ENCODE data around the gene EBNA1BP2.
"Not testable (repeated sequence)": the region's sequence is repeated elsewhere in the genome, so short reads cannot be mapped to it uniquely, and the experiment has no call there.

EBNA1BP2 gene

DNA sequence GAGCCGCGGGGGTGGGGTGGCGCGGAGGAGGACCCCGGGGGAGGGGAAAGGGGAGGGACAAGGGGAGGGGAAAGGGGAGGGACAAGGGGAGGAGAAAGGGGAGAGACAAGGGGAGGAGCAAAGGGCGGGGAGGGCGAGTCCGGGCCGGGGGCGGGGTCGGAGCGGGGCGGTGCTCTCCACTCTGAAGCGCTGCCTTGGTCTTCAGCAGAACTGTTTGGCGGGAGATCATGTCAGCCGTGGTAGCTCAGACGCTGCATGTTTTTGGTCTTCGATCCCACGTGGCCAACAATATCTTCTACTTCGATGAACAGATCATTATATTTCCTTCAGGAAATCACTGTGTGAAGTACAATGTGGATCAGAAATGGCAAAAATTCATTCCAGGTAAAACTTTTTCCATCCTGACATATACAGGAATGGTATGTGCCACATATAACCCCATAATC is 460 bp upstream of the EBNA1BP2 start:
- DNase-seq (ENCODE audit: low read depth), result peak; percentile 60

DNA sequence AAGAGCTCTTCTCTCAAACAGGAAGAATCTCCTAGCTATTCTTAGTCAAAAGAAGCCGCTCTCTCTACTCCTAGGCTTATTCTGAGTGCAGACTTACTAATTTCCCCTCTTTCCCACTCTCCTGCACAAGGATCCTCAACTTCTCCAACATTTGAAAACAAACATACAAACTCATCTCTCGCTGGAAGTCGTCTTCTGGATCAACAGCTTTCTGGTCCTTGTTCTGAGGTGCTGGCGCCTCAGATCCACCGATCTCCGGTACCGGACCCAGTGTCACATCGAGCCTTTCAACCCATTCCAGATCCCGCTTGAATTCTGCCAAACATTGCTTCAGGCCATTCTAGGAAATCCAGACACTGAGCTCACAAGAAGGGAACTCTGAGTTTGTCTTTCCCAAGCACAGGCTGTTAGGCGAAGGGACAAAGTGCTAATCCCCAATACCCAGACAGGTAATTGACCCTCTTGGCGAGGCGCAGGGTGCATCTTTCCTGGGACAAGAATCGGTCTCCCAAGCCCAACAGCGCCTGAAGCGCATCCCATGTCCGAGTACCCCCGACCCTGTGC is 696 bp downstream of the EBNA1BP2 start:
- no peak for DNase-seq (ENCODE audit: low read depth)

DNA sequence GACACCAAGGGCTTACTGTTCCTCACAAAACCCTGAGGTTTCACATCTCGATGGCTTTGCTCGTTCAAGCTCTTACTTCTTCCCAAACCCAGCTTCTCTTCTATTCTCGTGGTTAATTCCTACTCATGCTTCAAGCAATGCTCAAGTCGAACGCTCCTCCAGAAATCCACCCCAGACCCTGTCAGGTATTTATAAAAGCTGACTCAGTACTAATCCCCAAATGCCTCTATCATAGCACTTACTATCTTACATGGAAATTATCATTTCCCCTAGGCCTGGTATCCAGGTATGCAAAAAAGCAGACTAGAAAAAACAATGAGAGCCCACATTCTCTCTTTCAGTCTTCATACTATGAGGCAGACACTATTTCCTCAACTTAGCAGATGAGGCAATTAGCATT is 6.3 kb downstream of the EBNA1BP2 start:
- DNase-seq (ENCODE audit: low read depth), result no peak

DNA sequence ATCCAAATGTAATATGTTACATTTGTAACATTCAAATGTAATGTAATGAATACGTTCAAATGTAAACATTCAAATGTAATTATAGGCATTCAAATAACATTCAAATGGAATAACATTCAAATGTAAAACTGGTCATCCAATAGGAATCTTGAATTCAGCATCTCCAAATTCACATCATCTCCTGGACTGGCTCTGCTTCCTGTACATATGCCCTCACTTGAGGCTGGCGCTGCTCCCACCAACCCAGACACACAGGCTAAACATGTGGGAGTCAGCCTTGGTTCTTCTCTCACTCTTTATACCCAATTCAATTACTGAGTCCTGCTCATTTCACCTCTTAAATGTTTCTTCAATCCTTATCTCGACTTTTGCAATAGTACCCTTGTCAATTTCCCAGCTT is 6.9 kb downstream of the EBNA1BP2 start:
- DNase-seq (ENCODE audit: low read depth), result no peak

DNA sequence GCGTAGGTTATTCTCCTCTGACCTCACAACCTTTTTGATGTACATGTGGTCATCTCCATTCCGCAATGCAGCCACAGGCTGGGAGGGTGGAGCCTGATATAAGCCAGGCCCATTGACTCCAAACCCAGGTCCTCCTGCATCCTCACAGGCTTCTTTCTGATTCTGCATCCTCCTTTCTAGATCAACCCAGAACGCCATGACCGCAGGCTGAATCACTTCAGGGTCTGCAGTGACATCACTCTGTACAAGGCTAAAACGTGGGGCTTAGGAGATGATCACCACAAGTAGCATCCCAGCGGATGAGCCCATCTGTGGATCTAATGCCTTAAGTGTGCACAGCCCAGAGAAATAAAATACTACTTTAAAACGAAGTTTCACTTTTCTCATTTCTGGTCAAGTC is 16.1 kb downstream of the EBNA1BP2 start:
- no peak for DNase-seq (ENCODE audit: low read depth)

DNA sequence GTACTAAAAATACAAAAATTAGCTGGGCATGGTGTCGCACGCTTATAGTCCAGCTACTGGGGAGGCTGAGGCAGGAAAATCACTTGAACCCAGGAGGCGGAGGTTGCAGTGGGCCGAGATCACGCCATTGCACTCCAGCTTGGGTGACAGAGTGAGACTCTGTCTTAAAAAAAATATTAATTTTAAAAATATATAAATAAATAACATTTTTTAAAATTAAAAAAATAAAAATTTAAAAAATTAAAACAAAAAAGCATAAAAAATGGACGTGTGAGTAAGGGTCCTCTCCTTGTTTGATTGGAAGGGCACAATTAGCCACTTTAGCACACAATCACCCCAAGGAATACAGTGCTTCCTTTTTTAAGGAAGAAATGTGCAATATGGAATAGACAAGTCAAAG is 18.6 kb downstream of the EBNA1BP2 start:
- DNase-seq (ENCODE audit: low read depth), result no peak

DNA sequence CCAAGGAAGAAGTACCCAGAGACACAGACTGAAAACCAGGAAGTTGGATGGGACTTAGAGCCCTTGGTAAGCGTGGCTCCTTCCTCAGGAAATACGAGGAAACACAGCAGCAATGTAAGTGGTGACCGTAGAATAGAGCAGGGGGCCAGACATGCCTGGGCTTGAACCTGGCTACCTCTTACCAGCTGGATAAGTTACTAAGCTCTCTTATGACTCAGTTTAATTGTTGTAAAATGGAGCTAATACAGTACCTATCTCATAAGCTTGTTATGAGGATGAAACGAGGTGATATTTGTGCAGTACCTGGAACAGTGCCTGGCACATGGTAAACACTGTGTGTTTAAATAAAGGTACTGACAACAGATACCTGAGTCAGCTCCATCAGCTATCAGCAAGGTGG is 19.2 kb downstream of the EBNA1BP2 start:
- DNase-seq (ENCODE audit: low read depth), result no peak

DNA sequence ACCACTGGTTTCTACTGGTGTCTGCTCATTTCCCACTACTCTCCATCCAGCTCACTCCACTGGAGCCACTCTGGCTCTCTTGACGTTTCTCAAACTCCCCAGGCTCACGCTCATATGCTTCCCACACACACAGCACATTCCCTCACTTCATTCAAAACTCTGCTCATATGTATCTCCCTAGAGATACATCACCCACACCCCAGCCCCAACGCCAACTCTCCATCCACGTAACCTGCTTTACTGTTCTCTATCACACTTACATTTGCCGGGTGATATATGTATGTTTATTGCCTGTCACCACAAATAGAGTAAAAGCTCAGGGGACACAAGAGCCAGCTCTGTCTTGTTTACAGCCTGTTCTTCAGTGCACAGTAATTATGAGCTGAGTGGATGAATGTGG is 22.2 kb downstream of the EBNA1BP2 start:
- no peak for DNase-seq (ENCODE audit: low read depth)

DNA sequence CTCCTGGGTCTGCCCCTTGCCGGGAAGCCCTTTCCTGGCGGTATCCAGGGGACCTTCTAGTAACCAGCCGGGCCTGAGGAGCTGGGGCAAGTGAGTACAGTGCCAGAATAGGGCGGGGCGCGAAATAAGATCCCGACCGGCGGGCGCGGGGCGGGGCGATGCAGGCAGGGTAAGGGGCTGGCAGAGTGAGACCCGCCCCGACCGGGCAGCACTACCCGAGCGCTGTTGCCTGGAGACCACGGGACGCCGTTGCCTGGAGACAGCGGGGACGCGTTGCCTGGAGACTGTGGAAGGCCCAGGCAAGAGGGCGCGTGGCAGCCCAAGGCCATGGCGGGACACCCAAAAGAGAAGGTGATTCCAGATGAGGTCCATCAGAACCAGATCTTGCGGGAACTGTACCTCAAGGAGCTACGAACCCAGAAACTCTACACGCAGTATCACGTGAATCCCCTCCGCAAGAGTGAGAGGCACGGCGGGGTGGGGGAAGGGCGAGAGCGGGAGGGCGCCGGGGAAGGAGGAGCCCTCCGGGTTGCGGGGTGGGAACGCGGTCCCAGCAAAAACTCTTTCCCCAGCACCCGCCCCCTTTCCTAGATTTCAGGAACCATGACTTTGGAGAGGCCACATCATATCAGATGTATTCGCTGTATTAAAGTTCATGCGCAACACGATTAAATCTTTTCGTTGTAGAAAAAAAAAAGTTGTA is 24.3 kb downstream of the EBNA1BP2 start:
- DNase-seq (ENCODE audit: low read depth), result peak; percentile 67

DNA sequence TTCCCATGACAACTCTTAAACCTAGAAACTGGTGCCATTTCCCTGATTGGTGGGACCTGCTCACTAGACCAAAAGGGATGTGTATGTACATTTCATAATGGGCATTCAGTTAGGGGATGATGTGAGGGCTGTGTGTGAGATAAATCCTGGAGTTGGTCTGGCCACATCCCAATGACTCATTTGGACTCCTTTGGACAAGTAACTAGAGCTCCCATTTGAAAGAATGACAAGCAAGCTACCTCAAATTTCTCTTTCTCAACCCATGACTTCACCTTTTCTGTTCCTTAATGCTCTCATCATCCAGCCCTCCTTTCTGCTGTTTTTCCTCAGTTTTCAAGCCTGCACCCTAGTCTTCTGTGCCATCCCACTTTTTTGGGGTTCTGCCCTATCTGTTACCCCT is 27.9 kb downstream of the EBNA1BP2 start:
- DNase-seq (ENCODE audit: low read depth), result peak; percentile 54

DNA sequence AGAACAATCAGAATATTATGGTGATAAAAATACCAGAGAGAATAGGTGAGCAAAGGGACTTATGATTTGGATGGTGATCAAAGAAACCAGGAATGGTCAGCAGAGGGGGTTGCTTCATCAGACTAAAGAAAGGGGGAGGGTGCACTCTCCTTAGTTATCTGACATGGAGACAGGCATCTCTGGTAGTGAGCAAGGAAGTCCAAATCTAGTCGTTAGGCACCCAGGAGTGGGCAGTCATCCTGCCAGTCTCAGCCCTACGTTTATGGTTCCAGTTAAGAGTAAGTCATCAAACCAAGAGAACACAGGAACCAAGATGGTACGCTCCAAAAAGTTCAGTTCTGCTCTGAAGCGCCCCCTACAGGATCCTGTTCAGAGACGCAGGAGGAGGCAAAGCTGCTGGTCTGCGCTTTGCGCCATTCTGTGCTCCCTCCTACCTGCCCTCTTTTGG is 28.6 kb downstream of the EBNA1BP2 start:
- DNase-seq (ENCODE audit: low read depth), result peak; percentile 62

DNA sequence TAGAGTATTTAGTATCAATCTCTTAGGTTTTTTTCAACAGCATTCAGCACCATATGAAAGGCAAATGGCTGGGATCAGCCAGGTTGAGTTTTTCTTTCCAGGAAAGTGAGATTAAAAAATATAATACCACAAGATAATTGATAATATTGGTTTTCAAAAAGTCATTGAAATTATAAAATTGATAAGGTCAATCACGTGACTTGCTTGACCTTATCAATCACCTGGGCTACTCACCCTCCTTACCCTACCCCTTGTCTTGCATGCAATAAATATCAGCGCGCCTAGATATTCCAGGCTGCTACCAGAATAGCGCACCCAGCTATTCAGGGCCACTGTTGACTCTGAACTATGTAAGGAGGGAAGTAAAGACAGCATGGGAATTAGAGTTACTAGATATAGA is 31.5 kb downstream of the EBNA1BP2 start:
- DNase-seq (ENCODE audit: low read depth), result no peak

DNA sequence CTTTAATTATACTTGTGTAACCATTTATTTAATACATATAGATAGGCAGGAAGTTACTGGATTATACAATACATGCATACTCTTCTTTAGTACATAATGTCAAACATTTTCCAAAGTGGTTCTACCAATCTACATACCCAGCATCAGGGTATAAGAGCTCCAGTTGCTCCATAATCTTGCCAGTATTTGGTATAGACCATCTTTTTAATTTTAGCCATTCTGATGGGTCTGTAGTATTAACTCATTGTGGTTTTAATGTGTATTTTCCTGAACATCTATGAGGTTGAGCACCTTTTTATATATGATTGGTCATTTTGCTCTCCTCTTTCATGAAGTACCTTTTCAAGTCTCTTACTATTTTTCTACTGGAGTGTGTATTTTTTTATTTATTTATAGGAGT is 32.1 kb downstream of the EBNA1BP2 start:
- no peak for DNase-seq (ENCODE audit: low read depth)

DNA sequence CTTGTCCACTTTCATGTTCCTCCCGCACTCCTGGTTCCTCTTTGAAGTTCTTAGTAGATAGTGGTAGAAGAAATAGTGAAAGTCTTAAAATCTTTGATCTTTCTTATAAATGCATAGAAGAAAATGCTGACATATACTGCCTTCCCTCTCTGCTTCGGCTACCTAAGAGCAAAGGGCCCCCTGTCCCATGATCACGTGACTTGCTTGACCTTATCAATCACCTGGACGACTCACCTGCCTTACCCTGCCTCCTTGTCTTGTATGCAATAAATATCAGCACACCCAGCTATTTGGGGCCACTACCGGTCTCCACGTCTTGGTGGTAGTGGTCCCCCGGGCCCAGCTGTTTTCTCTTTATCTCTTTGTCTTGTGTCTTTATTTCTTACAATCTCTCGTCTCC is 32.8 kb downstream of the EBNA1BP2 start:
- not testable (repeated sequence) for DNase-seq (ENCODE audit: low read depth)

DNA sequence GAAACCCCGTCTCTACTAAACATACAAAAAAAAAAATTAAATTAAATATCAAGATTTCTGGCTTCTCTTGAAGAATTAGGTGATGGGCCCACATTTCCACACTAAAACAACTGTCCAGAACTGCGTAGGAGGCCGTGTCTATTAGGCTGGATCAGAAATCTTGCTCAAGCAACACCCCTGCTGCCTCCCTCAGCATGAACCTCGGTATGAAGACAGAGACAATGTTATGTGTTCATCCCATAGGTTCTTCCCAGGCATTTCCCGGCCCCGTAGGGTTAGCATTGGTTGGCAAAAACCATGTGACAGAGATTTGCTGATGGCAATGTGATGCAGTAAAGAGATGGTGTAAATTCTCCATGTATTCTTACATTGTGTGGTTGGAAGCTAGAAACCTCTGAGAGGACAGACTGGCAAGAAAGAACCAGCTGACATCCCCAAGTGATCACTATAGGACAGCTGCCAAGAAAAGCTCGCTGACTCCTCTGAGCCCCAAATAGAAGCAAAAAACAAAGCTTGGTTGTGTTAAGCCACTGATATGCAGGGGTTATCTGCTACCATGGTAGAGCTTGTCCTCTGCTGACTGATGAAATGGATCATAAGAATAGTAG is 34.5 kb downstream of the EBNA1BP2 start:
- DNase-seq (ENCODE audit: low read depth), result no peak

DNA sequence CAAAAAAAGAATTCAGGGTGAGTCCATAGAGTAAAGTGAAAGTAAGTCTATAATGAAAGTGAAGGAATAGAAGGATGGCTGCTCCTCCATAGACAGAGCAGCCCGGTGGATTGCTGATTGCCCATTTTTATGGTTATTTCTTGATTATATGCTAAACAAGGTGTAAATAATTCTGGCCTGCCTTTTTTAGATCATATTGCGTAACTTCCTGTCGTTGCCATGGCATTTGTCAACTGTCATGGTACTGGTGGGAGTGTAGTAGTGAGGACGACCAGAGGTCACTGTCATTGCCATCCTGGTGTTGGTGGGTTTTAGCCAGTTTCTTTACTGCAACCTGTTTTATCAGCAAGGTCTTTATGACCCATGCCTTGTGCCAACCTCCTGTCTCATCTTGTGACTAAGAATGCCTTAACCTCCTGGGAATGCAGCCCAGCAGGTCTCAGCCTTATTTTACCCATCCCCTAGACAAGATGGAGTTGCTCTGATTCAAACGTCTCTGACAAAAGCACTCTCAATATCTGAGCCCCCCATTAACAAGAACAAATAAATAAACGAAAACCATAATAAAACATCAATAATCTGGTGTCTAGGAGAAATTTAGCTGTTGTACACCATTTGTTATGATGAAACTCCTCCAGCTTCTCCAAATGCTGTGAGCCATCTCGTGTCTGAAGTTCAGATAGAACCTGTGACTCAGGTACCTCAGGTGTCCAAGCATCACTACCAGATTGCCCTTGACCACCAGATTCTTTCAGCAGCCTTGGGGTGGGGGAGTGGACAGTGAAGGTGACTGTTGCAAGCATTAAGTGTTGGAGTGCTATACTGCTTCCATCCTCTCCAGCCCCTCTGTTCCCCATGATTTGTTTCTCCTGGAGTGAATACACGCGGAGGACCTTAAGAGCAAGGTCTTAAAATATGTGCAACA is 36.0 kb downstream of the EBNA1BP2 start:
- DNase-seq (ENCODE audit: low read depth), result no peak

DNA sequence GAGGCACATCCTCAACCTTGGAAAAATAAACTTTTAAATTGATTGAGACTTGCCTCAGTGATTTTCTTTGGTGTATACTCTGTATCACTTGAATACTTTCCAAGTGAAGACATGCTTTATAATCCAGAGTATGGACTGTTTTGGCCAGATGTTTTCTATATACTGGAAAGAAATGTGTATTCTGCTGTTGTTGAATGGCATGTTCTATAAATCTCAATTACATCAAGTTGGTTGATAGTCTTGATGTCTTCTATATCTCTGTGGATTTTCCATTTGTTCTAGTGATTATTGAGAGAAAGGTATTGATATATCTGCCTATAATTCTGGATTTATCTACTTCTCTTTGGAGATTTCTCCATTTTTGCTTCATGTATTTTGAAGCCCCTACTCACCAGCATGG is 37.5 kb downstream of the EBNA1BP2 start:
- DNase-seq (ENCODE audit: low read depth), result no peak

DNA sequence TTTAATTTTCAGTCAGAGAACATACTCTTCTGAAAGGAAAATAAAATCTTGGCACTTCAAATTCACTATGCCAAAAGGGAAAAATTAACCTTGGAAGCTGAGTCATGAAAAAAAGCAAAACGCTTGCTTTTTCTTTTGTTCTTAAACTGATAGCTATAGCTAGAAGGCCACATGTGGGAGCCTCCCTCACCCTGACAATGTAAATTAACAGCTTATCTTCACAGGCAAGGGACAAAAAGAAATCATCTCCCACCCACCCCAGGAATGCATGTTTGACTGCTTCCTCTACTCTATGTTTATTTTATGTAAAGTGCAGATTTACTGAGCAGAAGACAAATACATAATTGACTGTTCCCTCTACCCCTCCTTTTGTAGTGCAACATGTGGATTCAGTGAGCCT is 38.0 kb downstream of the EBNA1BP2 start:
- no peak for DNase-seq (ENCODE audit: low read depth)

DNA sequence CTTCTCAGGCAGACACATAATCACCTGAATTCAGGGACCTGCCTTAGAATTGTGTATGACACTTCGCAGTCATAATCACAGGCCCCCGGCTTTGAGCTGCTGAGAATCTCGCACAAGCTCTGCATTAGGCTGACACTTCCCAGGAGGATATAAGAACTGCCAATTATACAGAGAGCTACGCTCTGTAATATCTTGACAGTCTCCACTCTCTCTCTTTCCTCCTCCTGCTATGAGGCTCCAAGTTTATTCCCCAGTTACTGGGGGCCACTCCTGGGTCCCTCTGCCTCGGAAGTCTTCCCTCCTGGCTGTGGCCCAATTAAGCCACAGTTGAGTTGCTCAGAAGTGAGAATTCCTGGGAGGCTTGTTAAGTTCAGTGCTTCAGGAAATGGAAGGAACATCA is 42.7 kb downstream of the EBNA1BP2 start:
- DNase-seq (ENCODE audit: low read depth), result no peak

DNA sequence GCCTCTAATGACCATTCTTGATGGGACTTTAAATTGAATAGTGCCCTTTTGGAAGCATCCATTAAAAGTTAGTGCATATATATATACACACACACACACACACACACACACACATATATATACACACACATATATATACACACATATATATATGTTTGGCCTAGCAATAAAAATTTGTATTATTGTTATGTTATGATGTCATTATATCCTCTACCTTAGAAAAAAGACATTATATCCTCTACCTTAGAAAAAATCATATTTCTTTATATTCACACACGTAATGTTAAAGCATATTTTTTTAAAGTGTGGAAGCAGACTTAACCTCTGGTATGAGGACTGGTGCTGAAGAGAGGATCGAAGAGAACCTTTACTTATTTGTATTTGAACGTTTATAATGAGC is 43.3 kb downstream of the EBNA1BP2 start:
- no peak for DNase-seq (ENCODE audit: low read depth)

DNA sequence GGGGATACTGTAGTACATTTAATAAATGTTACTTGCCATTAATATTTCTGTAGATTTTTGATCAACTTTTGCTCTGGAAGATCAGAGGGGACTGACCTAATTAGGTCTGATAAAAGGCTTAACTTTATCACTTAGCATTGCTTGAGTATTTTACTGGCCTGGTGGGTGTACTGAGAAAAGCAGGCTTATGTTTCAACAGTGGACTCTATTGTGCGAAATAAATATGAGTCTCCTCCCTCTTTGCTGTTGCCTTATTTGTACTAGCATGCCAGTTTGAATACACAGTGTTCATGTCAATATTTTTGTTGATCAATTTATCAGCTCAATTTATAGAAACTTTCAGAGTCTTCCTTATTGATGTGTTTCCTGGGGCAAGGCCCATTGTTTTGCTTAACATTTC is 49.1 kb downstream of the EBNA1BP2 start:
- DNase-seq (ENCODE audit: low read depth), result no peak

DNA sequence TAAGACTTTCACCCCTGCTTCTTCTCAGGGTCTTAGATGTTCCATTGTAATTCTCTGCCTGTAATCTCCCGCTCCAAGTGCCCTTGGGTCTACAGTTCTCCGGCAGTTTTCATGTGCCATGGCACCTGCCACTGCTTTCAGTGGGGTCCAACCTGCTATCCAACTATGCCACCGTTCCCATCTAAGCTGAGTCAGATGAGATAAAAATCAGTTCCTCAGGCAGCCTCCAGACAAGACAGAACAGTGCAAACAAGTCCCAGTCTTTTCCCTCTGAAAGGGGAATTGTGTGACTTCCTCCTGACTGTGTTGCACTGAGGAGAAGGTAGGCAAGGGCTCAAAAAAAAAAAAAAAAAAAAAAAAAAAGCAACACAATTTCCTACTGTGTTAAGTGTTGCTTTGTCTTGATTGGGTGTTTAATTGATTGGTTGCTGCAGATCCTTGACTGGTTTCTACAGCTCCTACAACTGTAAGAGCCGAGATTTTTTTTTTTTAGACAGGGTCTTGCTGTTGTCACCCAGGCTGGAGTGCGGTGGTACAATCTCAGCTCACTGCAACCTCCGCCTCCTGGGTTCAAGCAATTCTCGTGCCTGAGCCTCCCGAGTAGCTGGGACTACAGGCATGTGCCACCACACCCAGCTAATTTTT is 50.7 kb downstream of the EBNA1BP2 start:
- DNase-seq (ENCODE audit: low read depth), result no peak
